HPDE6-E6E7 (cell line): ENCODE measurements around the gene TESMIN.

Source experiments
- DNase-seq: peaks from one replicate; pipeline ENCODE4 v3.0.0; 2011; ENCODE audit warnings: missing footprints; ENCODE audit errors: extremely low spot score

TESMIN gene

DNA sequence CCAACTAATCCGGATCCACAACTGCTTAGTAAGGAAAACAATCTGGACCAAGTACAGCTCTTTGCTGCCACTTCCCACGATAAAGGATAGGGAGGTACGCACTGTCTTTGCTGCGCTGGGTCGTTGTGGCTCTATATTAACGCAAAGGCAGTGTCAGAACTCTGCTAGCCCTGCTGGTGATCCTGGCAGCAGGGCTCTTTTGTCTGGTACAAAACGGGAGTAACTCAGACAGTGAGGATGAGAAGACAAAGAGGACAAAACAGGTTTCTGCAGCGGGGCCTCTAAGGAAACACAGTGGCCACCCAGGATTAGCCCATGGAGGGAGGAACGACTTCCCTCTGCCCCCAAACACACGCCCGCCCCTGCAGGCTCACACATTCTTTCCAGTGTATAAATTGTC, 40.9 kb downstream of the TESMIN start:
- no peak for DNase-seq

DNA sequence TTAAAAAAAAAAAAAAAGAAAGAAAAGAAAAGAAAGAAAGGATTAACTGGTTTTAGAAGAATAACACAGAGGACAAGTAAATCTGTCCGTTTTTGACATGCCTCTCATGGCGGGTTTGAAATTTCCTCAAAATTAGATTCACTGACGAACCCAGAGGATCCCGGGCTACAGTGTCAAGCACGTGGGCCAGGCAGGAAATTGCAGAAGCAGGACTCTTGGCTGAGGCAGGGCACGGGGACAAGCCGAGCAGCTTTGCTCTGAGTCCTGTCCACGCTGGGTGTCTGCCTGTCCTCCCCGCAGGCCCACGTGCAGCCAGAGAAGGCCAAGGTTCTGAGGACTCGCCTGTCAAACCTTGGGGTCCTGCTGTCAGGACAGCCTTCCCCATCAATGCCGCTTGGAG, 42.3 kb downstream of the TESMIN start:
- no peak for DNase-seq

DNA sequence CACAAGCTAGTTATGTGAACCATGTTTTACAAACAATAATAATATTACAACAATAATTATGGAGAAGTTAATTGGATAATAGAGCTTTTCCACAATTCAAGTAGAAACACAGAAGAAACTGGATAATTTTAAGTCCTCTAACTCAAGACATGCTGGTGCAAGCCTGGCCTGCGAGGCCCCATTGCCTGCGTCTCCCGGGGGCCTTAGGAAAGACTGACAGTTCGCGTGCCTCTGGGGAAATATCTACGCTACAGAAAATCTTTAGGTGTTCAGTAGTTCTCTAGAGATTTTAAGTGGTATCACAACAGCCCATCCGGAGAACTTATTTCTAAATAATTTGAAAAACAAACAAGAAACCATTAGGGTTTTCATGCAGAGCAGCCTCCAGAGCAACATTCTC, 43.8 kb downstream of the TESMIN start:
- DNase-seq, result no peak

DNA sequence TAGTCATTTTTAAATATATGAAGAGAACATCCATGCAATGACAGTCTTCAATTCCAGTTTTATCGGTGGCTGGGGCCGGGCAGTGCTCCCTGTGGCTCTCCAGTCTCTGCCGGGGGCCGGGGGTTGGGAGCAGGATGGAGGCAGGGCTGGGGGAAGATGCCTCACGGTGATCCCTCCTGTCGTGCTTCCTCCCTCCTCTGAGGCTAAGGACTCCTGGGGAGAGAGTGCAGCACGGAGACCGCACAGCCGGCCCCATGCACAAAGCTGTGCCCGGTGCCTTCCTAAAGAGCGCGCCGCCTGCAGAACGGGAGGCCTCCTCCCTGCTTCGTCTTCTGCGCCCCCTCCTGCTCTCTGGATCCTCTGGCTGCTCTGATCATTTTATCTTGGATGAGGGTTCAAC, 46.4 kb downstream of the TESMIN start:
- DNase-seq, result no peak

DNA sequence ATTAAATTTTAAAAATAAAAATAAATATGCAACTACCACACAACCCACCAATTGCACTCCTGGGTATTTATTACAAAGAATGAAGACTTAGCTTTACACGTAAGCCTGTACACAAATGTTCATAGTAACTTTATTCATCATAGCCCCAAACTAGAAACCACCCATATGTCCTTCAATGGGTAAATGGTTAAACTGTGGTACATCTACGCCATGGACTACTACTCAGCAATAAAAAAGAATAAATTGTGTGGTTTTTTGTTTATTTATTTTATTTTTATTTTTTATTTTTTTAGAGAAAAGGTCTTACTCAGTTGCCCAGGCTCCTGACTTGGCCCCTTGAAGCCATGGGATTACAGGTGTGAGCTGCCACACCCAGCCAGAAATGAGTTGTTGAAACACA, 52.3 kb downstream of the TESMIN start:
- no peak for DNase-seq

DNA sequence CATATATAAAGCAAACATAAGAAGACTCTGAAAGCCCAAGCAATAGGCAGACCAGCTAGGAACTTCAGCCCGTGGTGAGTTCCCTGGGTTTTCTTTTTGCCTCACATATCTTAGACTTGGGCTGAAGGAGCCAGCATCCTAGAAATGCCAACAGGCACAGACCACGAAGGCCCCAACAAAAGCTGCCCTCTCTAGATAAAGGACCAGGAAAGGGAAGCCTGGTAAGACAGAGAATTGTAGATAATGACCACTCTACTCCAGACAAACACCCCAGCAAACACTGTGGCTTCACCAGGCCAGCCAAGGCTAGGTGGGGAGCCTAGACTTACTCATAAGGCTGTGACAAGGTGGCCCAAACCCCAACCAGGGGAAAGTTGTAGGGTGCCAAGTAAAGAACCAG, 55.8 kb downstream of the TESMIN start:
- DNase-seq, result no peak

DNA sequence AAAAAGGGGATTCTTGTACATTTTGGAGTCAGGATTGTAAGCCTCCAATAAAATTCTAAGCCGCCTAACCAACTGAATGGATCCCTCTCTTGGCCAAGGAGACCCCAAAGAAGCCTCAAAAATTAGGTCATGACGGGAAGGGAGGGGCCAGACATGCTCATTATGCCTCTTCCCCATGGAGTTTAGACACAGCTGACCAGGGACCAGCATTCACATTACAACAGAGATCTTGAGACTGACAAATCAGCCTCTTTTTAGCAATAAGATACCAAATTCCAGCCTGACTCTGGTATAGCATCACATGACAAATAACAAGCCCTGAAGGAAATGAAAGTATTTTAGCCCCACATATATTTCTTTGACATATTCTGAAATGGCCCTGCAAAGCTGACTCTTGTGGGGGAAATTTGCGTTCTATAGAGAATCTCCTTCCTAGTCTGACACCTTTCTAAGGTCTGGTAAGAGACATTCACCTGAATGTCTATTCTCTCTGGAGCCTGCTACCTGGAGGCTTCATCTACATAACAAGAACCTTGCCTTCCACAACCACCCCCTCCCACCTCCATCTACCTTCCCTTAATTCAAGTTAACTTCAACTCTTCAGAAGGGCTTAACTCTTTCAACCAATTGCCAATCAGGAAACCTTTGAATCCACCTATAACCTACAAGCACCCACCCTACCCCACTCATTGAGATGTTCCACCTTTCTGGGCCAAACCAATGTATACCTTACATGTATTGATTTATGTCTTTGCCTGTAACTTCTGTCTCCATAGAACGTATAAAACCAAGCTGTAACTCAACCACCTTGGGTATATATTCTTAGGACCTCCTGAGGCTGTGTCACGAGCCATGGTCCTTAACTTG, 56.7 kb downstream of the TESMIN start:
- no peak for DNase-seq

DNA sequence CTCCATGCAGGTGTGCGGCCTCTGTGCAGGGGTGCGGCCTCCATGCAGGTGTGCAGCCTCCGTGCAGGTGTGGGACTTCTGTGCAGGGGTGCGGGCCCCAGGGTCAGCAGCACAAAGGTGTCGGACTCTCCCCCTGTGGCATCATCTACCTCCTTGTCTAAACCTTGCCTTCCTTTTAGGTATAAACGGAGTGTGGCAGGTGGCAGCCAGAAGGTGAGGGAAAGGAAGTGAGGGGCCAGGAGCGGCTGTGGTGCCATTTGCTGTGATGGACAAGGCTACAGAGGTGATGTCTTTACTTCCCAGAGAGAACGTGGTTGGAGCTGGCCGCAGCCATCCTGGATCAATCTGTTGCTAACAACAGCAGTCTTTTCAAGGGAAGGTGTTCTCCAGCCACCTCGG, 57.8 kb downstream of the TESMIN start:
- no peak for DNase-seq

DNA sequence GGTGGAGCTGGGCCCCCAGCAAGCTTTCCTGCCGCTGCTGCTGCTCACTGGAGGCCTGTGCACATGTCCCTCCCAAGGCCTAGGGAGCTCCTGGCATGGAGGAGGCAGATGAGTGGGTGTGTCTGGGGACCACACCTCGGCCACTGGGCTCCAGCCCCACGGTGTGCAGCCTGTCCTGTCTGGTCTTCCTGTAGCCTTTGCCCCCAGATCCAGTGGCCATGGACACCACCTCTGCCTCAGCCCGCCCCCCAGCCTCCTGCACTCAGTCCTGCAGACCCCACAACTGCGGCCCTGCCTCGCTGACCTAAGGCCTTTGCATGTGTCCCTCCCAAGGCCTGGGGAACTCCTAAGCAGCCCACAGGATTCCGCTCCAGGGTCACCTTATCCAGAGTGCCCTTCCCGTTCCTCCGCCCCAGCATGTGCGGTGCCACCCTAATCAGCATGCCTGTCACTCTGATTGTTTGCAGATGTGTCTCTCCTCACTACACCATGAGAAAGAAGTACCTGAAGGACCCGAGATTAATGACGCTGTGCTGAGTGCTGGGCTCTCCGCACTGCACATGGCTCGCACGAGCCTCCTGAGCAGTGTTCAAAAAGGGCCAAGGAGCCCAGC, 58.3 kb downstream of the TESMIN start:
- DNase-seq, result no peak

DNA sequence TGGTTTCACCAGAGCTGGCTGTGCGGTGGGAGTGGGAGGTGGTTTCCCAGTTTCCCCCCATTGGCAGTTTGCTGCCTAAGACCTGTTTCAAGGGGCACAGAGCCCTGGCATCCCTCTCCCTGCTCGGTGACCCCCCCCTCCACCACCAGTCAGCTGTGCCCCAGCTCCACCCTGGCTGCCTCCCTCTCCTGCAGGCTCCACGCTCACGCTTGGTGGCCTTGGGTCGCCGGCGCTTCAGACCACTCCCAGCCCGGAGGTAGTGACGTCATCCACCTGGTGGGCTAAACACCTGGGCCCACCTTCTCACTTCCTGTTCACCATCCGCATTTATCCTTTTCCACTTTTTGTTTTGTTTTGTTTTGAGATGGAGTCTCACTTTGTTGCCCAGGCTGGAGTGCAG, 59.2 kb downstream of the TESMIN start:
- no peak for DNase-seq

DNA sequence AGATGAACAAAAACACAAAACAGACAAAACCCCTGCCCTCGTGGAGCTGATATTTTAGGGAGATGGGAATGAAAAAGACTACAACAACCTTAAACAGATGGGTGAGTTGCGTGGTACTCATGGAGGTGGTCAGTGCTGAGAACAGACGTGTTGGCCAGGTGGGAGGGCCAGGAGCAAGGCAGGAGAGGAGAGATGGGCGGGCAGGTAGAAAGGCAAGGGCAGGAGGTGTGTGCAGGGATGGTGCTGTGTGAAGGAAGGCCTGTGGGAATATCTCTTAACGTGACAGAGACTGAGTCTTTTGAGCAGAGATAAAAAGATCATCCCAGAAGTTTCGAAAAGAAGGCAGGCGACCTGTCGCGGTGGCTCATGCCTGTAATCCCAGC, 59.9 kb downstream of the TESMIN start:
- DNase-seq, result no peak

DNA sequence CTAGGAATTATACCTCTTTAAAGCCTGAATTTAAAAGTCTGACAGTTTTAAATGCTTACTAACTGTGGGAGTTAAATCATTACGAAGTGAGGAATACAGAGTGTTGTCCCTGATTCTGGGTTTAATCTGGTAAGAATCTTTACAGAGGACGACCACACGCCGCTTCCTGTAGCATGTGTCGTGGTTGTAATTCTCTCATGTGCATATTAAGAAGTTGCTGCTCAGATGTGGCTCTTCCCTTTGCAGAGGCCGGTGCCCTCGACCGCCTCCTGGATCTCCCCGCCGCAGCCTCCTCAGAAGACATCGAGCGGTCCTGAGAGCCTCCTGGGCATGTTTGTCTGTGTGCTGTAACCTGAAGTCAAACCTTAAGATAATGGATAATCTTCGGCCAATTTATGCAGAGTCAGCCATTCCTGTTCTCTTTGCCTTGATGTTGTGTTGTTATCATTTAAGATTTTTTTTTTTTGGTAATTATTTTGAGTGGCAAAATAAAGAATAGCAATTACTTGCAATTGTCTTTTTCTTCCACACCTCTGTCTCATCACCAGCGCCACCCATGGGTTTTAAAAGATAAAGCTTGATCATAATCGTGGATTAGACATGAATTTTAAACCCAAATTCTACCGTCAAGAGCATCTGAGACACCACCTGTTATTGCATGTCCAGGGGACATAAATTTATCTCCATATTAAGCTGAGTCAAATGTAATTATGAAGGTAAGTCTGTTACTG, 60.5 kb downstream of the TESMIN start:
- DNase-seq, result no peak

DNA sequence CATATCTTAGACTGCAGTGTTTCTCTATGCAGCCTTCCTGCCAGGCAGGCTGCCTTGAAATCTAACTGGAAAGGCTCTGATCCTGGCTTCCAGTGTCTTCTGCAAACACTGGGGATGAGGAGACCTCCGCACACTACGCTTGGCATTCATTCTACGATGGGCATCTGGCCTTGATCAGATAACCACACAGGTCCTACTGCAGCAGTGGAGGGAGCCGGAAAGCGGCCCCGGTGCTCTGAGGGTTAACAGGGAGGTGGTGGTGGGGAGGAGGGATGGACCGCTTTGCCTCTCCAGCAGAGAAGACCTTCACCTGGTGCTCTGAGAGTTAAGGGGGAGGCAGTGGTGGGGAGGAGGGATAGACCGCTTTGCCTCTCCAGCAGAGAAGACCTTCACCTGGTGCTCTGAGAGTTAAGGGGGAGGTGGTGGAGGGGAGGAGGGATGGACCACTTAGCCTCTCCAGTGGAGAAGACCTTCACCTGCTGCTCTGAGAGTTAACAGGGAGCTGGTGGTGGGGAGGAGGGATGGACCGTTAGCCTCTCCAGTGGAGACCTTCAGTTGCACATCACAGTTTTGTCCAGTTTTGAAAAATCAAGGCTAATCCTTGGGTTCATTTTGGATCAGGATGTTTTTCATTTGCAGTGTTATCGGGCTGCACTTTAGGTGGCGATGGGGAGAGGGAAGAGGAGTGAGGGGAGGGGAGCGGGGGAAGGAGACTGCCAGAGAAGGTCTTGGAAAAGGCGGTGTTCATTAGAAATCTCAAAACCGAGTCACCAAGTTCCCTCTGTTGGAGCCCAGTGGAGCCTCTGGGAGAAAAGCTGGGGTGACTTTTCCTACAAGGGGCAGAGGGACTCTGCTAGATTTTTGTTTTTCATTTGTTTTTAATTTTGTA, 61.3 kb downstream of the TESMIN start:
- no peak for DNase-seq

DNA sequence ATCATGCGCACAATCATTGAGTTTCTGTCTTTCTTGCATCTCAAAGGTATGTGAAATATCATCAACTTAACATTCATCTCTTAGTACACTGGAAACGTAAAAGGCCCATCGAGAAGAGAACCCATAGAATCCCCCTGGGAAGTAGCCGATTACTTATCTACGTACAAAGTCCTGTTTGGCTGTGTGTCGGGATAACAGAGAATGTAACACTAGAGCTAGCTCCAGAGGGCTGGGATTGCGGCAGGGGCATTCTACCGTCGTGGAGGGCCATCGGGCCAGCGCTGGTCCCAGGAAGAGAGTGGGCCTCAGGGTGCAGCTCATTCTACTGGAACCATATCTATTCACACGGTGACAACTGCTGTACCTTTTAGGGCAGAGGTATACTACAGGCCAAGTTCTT, 62.4 kb downstream of the TESMIN start:
- DNase-seq, result no peak

DNA sequence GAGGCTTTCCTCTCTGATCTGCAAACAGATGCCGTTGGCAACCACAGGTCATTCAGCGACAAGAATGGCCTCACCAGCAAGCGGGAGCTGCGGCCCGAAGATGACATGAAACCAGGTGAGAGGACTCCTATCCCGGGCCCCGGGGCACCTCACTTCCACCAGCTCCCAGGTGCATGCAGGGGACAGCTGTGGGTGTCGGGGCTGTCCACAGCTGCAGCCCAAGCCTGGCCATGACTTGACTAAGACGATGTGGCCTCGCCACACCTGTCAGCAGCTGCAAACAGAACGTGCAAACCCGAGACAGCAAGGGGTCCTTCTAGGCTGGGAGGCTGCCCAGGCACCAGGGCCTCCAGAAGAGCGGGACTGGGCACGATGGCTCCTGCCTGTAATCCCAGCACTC, 63.3 kb downstream of the TESMIN start:
- no peak for DNase-seq

DNA sequence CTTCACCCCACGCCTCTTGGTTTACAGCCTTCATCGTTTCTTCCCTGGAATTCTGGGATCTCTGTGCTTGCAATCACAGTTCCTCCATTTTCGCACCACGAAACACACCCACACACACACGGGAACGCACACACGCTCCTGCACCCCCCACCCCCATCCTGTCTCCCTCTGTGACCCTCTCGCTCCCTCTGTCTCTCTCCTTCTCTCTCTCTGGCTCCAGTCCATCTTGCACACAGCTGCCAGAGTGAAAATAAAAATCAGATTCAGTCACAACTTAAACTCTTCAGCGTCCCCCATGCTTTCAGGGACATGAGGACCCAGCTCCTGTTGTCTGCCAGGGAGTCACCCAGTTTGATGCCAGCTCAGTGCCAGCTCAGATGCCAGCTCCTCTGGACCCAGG, 64.0 kb downstream of the TESMIN start:
- no peak for DNase-seq

DNA sequence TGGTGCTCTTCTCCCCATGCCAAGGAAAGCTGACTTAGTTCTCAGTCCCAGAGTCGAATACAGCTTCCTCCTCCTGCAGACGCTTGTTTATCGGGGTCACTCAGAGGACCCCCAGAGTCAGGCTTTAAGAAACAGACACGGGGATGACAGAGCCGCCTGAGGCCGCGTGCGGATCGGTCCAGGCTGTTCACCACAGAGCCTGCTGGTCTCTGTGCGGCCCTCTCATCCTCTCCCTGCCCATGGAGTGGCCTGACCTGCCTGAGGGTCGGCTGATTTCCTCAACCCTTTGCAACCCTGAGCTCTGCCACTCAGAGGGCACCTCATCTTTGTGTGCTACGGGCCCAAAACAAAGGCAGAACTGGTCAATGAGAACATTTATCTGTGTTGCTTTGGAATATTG, 64.8 kb downstream of the TESMIN start:
- DNase-seq, result no peak

DNA sequence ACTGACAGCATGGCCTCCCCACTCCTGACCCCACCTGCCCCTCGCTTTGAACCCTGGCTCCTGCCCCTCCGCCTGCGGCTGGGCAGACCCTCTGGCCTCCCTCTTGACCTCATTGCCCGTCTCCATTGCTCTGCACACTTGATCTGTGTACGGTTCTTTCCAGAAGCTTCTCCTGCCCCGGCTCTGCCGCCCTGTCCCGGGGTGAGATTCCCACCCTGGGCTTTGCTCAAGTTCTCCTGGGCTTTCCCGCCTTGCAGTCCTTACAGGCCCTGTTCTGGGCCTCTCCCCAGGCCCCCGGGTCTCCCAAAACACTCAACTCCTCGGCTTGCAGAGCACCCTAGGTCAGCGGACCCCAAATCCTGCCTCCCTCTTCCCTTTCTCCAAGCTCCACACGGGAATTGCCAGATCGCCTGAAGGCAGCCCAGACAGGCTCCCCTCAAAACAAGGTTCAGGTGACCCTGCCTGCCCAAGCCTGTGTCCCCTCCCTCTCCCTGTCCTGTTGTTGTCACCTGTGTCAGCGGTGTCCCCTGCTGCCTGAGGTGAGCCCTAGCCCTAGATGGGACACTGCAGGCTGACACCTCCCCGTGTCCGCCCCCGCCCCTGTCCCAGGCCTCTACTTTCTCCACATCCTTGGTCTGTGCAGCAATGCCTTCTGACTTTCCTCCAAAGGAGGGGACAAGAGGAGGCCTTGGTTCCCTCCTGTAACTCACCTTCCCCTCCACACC, 65.5 kb downstream of the TESMIN start:
- DNase-seq, result no peak

DNA sequence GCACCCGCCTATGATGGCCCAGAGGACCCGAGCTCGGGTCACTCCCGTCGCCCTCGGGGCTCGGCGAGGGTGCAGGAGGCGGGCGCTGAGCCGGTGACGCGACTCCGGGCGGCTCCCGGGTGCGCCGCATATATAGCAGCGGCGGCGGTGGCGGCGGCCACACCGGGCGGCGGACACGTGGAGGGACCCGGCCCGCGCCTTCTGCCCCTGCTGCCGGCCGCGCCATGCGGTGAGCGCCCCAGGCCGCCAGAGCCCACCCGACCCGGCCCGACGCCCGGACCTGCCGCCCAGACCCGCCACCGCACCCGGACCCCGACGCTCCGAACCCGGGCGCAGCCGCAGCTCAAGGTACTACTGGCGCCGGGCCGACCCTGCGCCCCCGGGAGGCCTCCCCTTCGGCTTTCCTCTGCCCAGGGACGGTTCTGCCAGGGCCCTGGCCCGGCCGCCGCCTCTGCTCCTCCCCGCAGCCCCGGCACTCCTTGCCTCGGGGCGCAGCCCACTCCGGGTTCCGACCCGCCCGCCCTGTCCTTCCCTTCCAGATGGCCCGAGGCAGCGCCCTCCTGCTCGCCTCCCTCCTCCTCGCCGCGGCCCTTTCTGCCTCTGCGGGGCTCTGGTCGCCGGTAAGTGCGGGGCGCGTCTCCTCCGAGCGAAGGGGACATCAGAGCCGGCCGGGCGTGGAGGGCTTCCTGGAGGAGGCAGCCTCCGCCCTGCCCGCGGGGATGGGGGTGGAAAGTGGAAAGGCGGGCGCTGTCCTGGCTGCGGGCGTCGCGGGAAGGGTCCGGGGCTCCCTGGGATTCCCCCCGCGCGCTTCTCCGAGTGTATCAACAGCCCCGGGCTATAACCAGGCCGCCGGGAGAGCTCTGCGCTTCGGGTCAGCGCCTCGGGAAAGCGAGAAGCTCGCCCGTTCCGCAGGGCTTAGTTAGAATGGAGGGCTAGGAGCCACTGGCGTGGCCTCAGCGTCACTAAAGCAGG, 66.6 kb downstream of the TESMIN start, which contains the start of gene GAL:
Gene GAL, plus strand, starts transcription at position 160 of the 972 bp plus-strand sequence. Its CDS starts 380 bp downstream, at position 540.
- no peak for DNase-seq
